ENCODE results near the gene ADAMTS14.

GRCh38 chr10:70784016-70784415 is 111.7 kb downstream of the ADAMTS14 start:
- no peak for TF ChIP-seq TAF1 (IDR thresholded peaks at IDR 0.05; ENCODE audit: borderline replicate concordance, low read depth, low read length)
- no peak for TF ChIP-seq POLR2AphosphoS5 (IDR thresholded peaks at IDR 0.05; ENCODE audit: low read depth, low read length)

Measured in GM12892 (cell line).